Breast epithelium (tissue), 3 donors: ENCODE measurements around the gene KCNH2.

Experiments used
- POLR2A ChIP-seq: fragments of 450-650 bp; IDR thresholded peaks from one replicate; pipeline ENCODE4 v1.6.1; 2016; ENCODE audit warnings: antibody characterized with exemption, mild to moderate bottlenecking, moderate library complexity
- POLR2AphosphoS5 ChIP-seq, 3 donors: sonication (generic); formaldehyde crosslinking; IDR thresholded peaks; one replicate each; pipeline ENCODE4 v1.6.1; 2017; ENCODE audit warnings: antibody characterized with exemption in 3 of 3
- TF ChIP-seq, protein P1 (sequence below), 3 donors: fragments of 450-650 bp; IDR thresholded peaks; one replicate each; pipeline ENCODE4 v1.5.1; 2016 to 2017; ENCODE audit warnings: antibody characterized with exemption in 3 of 3, mild to moderate bottlenecking in 3 of 3, moderate library complexity in 3 of 3

DNA sequence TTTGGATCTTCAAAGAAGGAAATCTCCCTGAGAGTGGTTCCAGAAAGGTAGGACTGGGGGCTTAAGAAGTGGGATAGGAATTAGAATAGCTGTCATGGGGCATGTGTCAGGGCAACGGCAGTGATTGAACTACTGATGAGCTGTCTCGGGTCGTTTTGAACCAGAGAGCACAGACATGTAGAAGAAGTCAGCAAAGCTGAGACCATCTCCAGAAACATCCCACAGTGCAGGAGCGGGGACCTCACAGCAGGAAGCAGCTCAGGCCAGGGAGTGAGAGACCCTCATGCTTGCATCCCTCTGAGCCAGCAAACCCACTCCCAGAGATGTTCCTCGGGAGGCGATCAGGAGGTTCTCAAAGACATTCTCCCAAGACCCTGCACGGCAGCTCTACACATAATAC is 65.7 kb downstream of the KCNH2 start:
- TF ChIP-seq POLR2A (no peak), POLR2AphosphoS5 (IDR thresholded peaks at IDR 0.05) (no peak)
- TF ChIP-seq, protein P1, sequence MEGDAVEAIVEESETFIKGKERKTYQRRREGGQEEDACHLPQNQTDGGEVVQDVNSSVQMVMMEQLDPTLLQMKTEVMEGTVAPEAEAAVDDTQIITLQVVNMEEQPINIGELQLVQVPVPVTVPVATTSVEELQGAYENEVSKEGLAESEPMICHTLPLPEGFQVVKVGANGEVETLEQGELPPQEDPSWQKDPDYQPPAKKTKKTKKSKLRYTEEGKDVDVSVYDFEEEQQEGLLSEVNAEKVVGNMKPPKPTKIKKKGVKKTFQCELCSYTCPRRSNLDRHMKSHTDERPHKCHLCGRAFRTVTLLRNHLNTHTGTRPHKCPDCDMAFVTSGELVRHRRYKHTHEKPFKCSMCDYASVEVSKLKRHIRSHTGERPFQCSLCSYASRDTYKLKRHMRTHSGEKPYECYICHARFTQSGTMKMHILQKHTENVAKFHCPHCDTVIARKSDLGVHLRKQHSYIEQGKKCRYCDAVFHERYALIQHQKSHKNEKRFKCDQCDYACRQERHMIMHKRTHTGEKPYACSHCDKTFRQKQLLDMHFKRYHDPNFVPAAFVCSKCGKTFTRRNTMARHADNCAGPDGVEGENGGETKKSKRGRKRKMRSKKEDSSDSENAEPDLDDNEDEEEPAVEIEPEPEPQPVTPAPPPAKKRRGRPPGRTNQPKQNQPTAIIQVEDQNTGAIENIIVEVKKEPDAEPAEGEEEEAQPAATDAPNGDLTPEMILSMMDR (IDR thresholded peaks at IDR 0.05) = no peak
